ENCODE measurements around the gene TBX15.

The TBX15 gene

GRCh38 chr1:118984722-118985639 lies 3.2 kb downstream of the TBX15 start:
- DNase-seq, result peak; percentile 53

DNA sequence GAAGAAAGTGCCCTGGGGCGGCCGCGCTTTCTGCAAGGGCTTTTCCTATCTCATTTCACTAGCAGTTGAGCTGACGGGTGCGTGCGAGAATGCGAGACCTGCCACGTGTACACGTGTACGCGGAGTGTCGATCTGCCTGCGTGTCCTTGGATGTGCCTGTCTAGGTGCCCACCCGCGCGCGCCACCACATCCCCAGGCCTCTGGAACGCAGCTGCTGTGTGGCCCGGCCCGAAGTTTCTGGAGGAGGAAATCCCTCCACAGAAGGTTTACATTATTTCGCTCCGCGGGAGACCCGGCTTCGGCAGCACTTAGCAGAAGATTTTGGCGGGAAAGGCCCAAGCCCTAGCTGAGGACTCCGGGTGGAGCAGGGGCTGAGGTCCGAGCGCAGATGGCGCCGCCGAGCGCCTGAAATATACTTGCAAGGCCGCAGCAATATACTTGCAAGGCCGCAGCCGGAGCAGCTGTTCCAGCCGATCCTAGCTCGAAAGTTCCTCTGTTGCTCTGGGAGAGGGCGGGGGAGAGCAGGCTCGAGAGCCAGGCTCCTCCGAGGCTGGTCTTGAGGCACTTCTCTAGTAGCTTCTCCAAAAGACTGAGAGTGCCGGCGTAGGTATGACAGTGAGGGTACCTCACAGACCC lies 3.9 kb downstream of the TBX15 start:
- DNase-seq, result peak; percentile 64

GRCh38 chr1:118983558-118984041 lies 4.5 kb downstream of the TBX15 start:
- DNase-seq, result no peak

GRCh38 chr1:118982821-118983557 lies 5.2 kb downstream of the TBX15 start:
- DNase-seq, result no peak

DNA sequence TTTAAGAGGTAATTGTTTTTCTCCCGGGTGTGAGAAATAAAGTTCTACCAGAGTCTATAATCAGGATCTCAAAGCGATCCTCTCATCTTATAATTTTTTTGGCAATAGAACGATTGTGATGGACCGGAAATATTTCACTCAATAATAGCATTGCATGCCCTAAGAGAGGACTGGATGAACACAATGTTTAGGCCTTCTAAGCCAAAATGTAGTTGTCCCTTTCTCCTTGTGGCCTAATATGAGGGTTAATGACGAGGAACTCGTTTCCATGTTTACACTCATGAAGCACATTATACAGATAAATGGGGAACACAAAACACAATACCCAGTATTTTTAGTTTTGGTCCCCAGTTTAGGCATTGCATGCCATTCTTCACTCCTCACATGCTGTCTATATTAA lies 5.9 kb downstream of the TBX15 start:
- DNase-seq, result no peak

DNA sequence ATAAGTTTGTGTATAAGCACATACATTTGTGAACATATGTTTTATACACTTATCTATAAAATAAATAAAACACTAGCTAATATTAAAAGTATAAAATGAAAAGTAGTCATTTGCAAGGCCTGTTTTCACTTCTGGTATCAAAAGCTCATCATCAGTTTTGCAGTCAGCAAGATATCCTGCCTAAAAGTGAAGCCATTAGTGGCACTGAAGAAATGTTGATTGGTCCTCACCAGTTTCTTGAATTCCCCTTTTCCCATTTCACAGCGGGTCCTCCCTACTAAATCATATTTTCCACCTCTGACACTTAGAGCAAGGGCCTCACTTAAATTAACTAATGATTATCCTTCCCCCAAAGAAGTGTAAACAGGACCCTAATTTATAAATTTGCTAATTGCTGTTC lies 6.7 kb downstream of the TBX15 start:
- DNase-seq, result no peak

- DNase-seq, result no peak
Measured at GRCh38 chr1:118979754-118980575, 8.2 kb downstream of the TBX15 start.

DNA sequence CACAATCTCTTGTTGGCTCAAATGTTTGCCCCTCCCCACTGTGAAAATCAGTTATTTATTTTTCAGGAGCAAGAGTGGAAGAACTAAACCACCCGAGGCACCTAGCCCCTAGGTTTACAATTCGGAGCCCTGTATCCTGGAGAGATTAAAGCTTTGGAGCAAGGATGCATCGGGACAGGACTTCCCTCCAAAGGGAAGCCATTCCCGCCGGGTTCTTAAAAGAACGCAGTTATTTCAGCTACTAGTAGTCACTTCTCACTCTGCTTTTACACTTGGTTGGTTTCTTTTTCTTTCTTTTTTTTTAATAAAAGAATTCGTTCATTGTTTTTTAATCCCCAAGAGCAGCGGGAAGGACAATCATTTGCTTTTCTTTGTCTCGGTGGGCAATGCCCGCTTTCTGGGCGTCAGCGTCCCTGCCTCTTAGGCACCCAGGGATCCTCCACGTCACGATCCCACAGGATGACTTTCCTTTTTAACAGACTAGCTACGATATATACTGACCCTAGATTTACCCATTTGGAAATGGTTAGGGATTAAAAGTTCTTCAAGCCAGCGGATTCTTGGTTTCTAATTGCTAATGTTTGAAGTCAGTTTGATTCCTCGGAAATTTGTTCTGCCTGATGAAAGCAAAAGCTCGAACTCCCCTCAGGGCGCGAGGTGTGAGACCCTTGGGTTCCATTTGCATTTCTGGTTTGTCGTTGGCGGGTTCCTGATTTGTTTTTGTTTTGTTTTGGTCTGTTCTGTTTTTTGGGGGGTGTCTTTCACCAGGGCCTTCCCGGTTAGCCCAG lies 9.0 kb downstream of the TBX15 start:
- DNase-seq, result no peak

GRCh38 chr1:118977600-118977999 lies 10.5 kb downstream of the TBX15 start:
- DNase-seq, result no peak

- no peak for DNase-seq
Measured at GRCh38 chr1:118974661-118975060, 13.5 kb downstream of the TBX15 start.

- peak; percentile 47 for DNase-seq
Measured at GRCh38 chr1:118973531-118974137, 14.5 kb downstream of the TBX15 start.

- no peak for DNase-seq
Measured at GRCh38 chr1:118973032-118973431, 15.1 kb downstream of the TBX15 start.

- DNase-seq, result no peak
Measured at GRCh38 chr1:118970451-118970850, 17.7 kb downstream of the TBX15 start.

DNA sequence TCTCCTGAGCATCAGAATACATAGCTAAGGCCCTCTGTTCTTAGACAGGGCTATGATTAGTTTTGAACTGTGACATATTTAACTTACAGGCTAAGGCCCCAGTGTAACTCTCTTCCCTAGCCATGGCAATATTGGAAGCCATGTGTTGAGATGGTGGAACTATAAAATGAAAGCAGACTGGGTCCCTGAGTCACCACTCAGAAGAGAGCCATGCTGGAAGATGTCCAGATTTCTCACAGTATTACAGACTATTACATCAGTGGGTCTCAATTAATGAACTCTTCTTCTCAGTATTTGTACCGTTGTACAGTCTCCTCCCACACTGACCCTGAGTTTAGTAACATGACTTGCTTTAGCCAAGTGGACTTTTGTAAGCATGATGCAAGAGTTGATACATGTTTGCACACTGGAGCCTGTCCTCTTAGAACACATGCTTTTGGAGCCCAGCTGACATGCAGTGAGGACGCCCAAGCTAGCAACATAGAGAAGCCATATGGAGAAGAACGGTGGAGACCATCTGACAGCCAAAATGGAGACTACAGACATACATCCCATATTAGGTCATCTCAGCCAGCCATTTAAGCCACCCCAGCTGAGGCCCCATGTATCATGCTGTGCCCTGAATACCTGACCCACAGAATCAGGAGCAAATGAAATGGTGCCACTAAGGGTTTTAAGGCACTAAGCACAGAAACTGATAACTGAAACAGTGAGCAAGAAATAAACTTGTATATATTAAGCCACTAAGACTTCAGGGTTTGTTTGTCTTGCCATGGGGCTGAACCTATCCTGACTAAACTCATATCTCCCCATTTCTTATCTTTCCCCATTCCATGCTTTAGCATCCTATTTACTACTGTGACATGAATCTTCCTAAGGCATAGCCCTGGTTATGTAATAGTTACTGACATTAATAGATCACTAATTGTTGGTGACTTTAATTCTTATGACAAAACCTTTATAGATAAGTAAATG lies 24.4 kb downstream of the TBX15 start:
- peak; percentile 93 for DNase-seq

DNA sequence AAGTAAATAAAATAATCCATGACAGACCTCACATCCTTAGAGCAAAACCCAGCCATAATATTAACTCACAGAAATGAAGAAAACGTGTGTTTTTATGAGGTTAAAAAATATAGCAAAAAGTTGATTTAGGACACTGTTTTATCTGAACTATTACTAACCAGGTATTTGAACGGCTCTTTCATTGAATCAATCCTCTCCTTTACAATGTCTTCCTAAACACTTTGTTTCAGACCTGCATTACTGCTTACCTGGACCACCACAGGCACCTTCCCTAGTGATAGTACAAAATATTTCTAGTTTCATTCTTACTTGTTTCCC lies 25.0 kb downstream of the TBX15 start:
- no peak for DNase-seq

DNA sequence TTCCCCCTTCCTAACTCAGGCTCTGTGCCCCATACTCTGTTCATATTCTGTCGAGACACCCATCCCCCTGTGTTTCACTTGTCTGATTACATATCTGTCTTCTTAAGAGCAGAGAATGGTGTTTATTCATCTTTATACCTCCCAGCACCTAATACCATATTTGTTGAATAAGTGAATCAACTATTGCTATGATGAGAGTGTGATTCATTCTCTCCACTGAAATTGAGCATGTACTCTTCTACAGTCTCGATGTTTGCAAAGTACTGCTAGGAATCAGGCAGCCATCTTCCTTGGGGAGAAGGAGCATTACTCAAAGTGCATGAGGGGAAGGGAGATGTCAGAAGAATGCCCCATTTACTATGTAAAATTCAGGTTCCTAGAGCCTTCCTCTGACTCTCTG lies 27.0 kb downstream of the TBX15 start:
- peak; percentile 35 for DNase-seq

DNA sequence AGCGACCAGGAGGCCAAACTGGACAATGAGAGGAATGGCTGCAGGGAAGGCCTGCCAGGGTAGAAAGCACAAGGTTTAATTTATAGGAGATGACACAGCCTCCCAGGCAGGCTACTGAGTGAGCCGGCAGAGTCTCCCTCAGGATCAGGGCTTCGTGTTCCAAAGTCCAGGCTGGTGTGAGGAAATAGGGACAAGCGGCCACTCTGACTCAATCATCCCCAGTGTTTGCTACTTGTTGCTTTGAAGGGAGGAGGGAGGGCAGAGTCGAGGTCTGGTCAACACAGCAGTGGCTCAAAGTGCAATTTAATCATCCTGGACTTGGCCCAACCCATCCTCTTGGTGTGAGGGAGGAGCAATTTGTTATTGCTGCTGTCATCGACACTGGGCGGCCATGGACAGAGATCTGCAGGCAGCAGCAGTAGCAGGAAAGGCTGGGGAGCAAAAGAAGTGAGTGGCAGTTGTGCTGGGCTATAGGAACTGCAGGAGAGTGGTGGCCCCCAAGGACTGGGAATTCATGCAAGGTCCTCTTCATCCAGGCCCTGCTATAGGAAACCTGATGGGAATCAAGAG lies 27.5 kb downstream of the TBX15 start:
- peak; percentile 94 for DNase-seq

- DNase-seq, result peak; percentile 52
Measured at GRCh38 chr1:118960026-118960561, 28.0 kb downstream of the TBX15 start.

- no peak for DNase-seq
Measured at GRCh38 chr1:118958937-118959631, 29.1 kb downstream of the TBX15 start.

Measured in EL (cell line).